Measurements from ENCODE around the gene ZNF569.

ZNF569 gene

GRCh38 chr19:37362733-37363132, 104.5 kb downstream of the ZNF569 start:
- in situ Hi-C loops (cut with HindIII; ENCODE audit: low pct_unique_long_range_greater_than_20kb, low sequenced_read_pairs) = no loop called here
- TF ChIP-seq JUND (IDR thresholded peaks at IDR 0.05; ENCODE audit: low read depth) = no peak
- peak; percentile 31 to 83 for DNase-seq (ENCODE audit: low read depth in 1 of 2, low spot score in 1 of 2)

GRCh38 chr19:37361994-37362393, 105.2 kb downstream of the ZNF569 start:
- in situ Hi-C loops (cut with HindIII; ENCODE audit: low pct_unique_long_range_greater_than_20kb, low sequenced_read_pairs) = no loop called here
- DNase-seq (ENCODE audit: low read depth in 1 of 2, low spot score in 1 of 2) = no peak
- TF ChIP-seq JUND (IDR thresholded peaks at IDR 0.05; ENCODE audit: low read depth) = no peak

Measured in T47D (cell line).